ENCODE data around the gene NOC4L. TPM values are rescaled to one million over a fixed set of nuclear protein-coding genes. Genes with fewer than 3 reads are reported as not detected.
"Not testable (repeated sequence)": the region's sequence is repeated elsewhere in the genome, so short reads cannot be mapped to it uniquely, and the experiment has no call there.

Gene NOC4L
- 17.2 TPM for total RNA-seq

- DNase-seq (ENCODE audit: low read depth in 2 of 3, low spot score in 2 of 3), result peak; percentile 95 to 100 (median 95)
Observed at GRCh38 chr12:132144115-132144809, at the start of gene NOC4L, which contains the start of gene DDX51. TSS of gene NOC4L (plus strand) at chr12:132144457. CDS start at chr12:132144489, 32 bp downstream. TSS of gene DDX51 (minus strand) at chr12:132144319. CDS start at chr12:132144296, 23 bp downstream.

GRCh38 chr12:132095520-132096409 lies 48.5 kb upstream of the NOC4L start:
- no peak for DNase-seq (ENCODE audit: low read depth in 2 of 3, low spot score in 2 of 3)

GRCh38 chr12:132099739-132100138 lies 44.5 kb upstream of the NOC4L start:
- DNase-seq (ENCODE audit: low read depth in 2 of 3, low spot score in 2 of 3), result no peak

- DNase-seq (ENCODE audit: low read depth in 2 of 3, low spot score in 2 of 3), result no peak
Observed at GRCh38 chr12:132100306-132101065, 43.8 kb upstream of the NOC4L start.

- DNase-seq (ENCODE audit: low read depth in 2 of 3, low spot score in 2 of 3), result no peak
Observed at GRCh38 chr12:132102297-132102696, 42.0 kb upstream of the NOC4L start.

- DNase-seq (ENCODE audit: low read depth in 2 of 3, low spot score in 2 of 3), result not testable (repeated sequence)
Observed at GRCh38 chr12:132103072-132103471, 41.2 kb upstream of the NOC4L start.

- no peak for DNase-seq (ENCODE audit: low read depth in 2 of 3, low spot score in 2 of 3)
Observed at GRCh38 chr12:132103542-132104308, 40.5 kb upstream of the NOC4L start.

GRCh38 chr12:132105467-132105866 lies 38.8 kb upstream of the NOC4L start:
- no peak for DNase-seq (ENCODE audit: low read depth in 2 of 3, low spot score in 2 of 3)

GRCh38 chr12:132106921-132107320 lies 37.3 kb upstream of the NOC4L start:
- DNase-seq (ENCODE audit: low read depth in 2 of 3, low spot score in 2 of 3), result no peak

- no peak for DNase-seq (ENCODE audit: low read depth in 2 of 3, low spot score in 2 of 3)
Observed at GRCh38 chr12:132108211-132108832, 35.9 kb upstream of the NOC4L start.

GRCh38 chr12:132109741-132110140 lies 34.5 kb upstream of the NOC4L start:
- DNase-seq (ENCODE audit: low read depth in 2 of 3, low spot score in 2 of 3), result no peak

GRCh38 chr12:132110677-132111076 lies 33.6 kb upstream of the NOC4L start:
- DNase-seq (ENCODE audit: low read depth in 2 of 3, low spot score in 2 of 3), result no peak

GRCh38 chr12:132111654-132112304 lies 32.5 kb upstream of the NOC4L start:
- no peak for DNase-seq (ENCODE audit: low read depth in 2 of 3, low spot score in 2 of 3)

GRCh38 chr12:132114667-132115066 lies 29.6 kb upstream of the NOC4L start:
- no peak for DNase-seq (ENCODE audit: low read depth in 2 of 3, low spot score in 2 of 3)

GRCh38 chr12:132115500-132115899 lies 28.8 kb upstream of the NOC4L start:
- no peak for DNase-seq (ENCODE audit: low read depth in 2 of 3, low spot score in 2 of 3)

- no peak for DNase-seq (ENCODE audit: low read depth in 2 of 3, low spot score in 2 of 3)
Observed at GRCh38 chr12:132116709-132117557, 27.3 kb upstream of the NOC4L start.

- DNase-seq (ENCODE audit: low read depth in 2 of 3, low spot score in 2 of 3), result no peak
Observed at GRCh38 chr12:132117558-132117875, 26.7 kb upstream of the NOC4L start.

- DNase-seq (ENCODE audit: low read depth in 2 of 3, low spot score in 2 of 3), result no peak
Observed at GRCh38 chr12:132118876-132119275, 25.4 kb upstream of the NOC4L start.

GRCh38 chr12:132121283-132121682 lies 23.0 kb upstream of the NOC4L start:
- no peak for DNase-seq (ENCODE audit: low read depth in 2 of 3, low spot score in 2 of 3)

Measured in hematopoietic multipotent progenitor cell (in vitro differentiated cells).